HCT116 (cell line): ENCODE data around the gene GIMAP6. TPM values are rescaled to one million over a fixed set of nuclear protein-coding genes. Genes with fewer than 3 reads are reported as not detected.

Experiments used
- ATAC-seq: fragments of 200-7000 bp; cut with Tn5 transposase; 2 replicates; pipeline ENCODE4 v1.9.1; 2020; ENCODE audit warnings: mild to moderate bottlenecking, moderate library complexity
- BruUV-seq: library from RNA; stranded (reverse); fragments of 400-500 nt; replicated peaks from 2 replicates; lab custom pipeline; 2021; lab: Mats Ljungman, UMichigan
- CTCF ChIA-PET: fragments of 300-600 bp; sonication (Branson Sonifier 250); formaldehyde crosslinking; loops from one replicate; lab custom pipeline; 2021; ENCODE audit warnings: antibody characterized with exemption; lab: Charles Lee
- POLR2A ChIA-PET: fragments of 300-600, 350-600 bp; sonication (Branson Sonifier 250); formaldehyde crosslinking; loops from one replicate; lab custom pipeline; 2021; ENCODE audit warnings: antibody characterized with exemption; lab: Charles Lee
- RAD21 ChIA-PET, 2 experiments: fragments of 300-600 bp; sonication (Branson Sonifier 250); formaldehyde crosslinking; loops; one replicate each; lab custom pipeline; 2023; ENCODE audit warnings: low total read pairs in 2 of 2; ENCODE audit not compliant: uncharacterized antibody in 2 of 2, unreplicated experiment in 2 of 2, low non-redundant PET in 1 of 2; lab: Charles Lee
- DNase-seq: peaks from one replicate; pipeline ENCODE4 v3.0.0-alpha.2; 2010; ENCODE audit warnings: low read depth, low spot score
- H2AFZ ChIP-seq: fragments of 200-600 bp; shearing (Covaris generic), sonication (generic); 2 replicates; pipeline ENCODE4 v1.6.1; 2017; ENCODE audit warnings: low read depth, mixed run types, mixed read lengths, antibody characterized with exemption, low read length; ENCODE audit not compliant: poor library complexity, severe bottlenecking
- H3K27ac ChIP-seq: 2 replicates; pipeline ENCODE4 v1.5.1; 2012; ENCODE audit warnings: low read depth, low read length
- H3K27me3 ChIP-seq: fragments of 200-600 bp; sonication (generic); 2 replicates; pipeline ENCODE4 v1.6.1; 2016; ENCODE audit warnings: mixed run types, low read length, mixed read lengths; ENCODE audit not compliant: insufficient read depth
- H3K36me3 ChIP-seq, 2 experiments: fragments of 200-500 bp in 1 of 2; fragments of 200-600 bp in 1 of 2; sonication (Bioruptor generic) in 1 of 2; sonication (generic) in 1 of 2; 2 replicates each; pipeline versions ENCODE4 v1.5.1 to v1.6.1; 2014 to 2016; ENCODE audit warnings: low read length in 2 of 2, inconsistent platforms in 1 of 2, mixed read lengths in 1 of 2, mixed run types in 1 of 2; ENCODE audit not compliant: insufficient read depth in 2 of 2, control insufficient read depth in 1 of 2
- H3K4me1 ChIP-seq, 2 experiments: fragments of 200-600 bp in 1 of 2; sonication (generic) in 1 of 2; 2 replicates each; pipeline versions ENCODE4 v1.5.1 to v1.6.1; 2012 to 2017; ENCODE audit warnings: low read length in 2 of 2, inconsistent platforms in 1 of 2, mild to moderate bottlenecking in 1 of 2, mixed read lengths in 1 of 2, mixed run types in 1 of 2, moderate library complexity in 1 of 2; ENCODE audit not compliant: insufficient read depth in 2 of 2, control insufficient read depth in 1 of 2
- H3K4me2 ChIP-seq: fragments of 200-600 bp; sonication (generic); 2 replicates; pipeline ENCODE4 v1.6.1; 2017; ENCODE audit warnings: mixed run types, low read length, mixed read lengths
- H3K4me3 ChIP-seq, 2 experiments: fragments of 200-600 bp in 1 of 2; sonication (generic) in 1 of 2; replicated peaks in 1 of 2; 2 replicates each; pipeline ENCODE4 v1.5.1; 2011 to 2016; ENCODE audit warnings: low read length in 2 of 2, control low read depth in 1 of 2, low read depth in 1 of 2, mild to moderate bottlenecking in 1 of 2, mixed read lengths in 1 of 2, mixed run types in 1 of 2
- H3K79me2 ChIP-seq: fragments of 200-600 bp; sonication (generic); 2 replicates; pipeline ENCODE4 v1.6.1; 2017; ENCODE audit warnings: mild to moderate bottlenecking, mixed run types, low read length, moderate library complexity, mixed read lengths; ENCODE audit not compliant: insufficient read depth
- H3K9ac ChIP-seq: fragments of 200-600 bp; sonication (generic); 2 replicates; pipeline ENCODE4 v1.6.1; 2016; ENCODE audit warnings: low read length, mixed read lengths
- H3K9me2 ChIP-seq: fragments of 200-600 bp; sonication (generic), shearing (Covaris generic); 2 replicates; pipeline ENCODE4 v1.6.1; 2017; ENCODE audit warnings: mixed run types, mild to moderate bottlenecking, moderate library complexity; ENCODE audit not compliant: insufficient read depth
- H3K9me3 ChIP-seq, 2 experiments: fragments of 200-500 bp in 1 of 2; fragments of 200-600 bp in 1 of 2; sonication (Bioruptor generic) in 1 of 2; sonication (generic) in 1 of 2; 2 replicates each; pipeline ENCODE4 v1.6.1; 2014 to 2017; ENCODE audit warnings: low read length in 2 of 2, mixed read lengths in 2 of 2, inconsistent platforms in 1 of 2, low read depth in 1 of 2, mild to moderate bottlenecking in 1 of 2, mixed run types in 1 of 2, moderate library complexity in 1 of 2; ENCODE audit not compliant: control insufficient read depth in 1 of 2, insufficient read depth in 1 of 2
- H4K20me1 ChIP-seq: fragments of 200-600 bp; sonication (generic), shearing (Covaris generic); 2 replicates; pipeline ENCODE4 v1.6.1; 2017; ENCODE audit warnings: mixed run types, mild to moderate bottlenecking, moderate library complexity; ENCODE audit not compliant: insufficient read depth
- ATF3 ChIP-seq: IDR thresholded peaks from 2 replicates; pipeline ENCODE4 v1.6.1; 2012
- CBX3 ChIP-seq: IDR thresholded peaks from 2 replicates; pipeline ENCODE4 v1.6.1; 2012; ENCODE audit warnings: low read depth
- EGR1 ChIP-seq: IDR thresholded peaks from 2 replicates; pipeline ENCODE4 v1.6.1; 2012; ENCODE audit warnings: low read depth
- ELF1 ChIP-seq: IDR thresholded peaks from 2 replicates; pipeline ENCODE4 v1.6.1; 2012; ENCODE audit warnings: low read depth, borderline replicate concordance
- EZH2 ChIP-seq: fragments of 200-600 bp; sonication (generic); IDR thresholded peaks from 2 replicates; pipeline ENCODE4 v1.6.1; 2017; ENCODE audit warnings: antibody characterized with exemption, mixed run types
- EZH2phosphoT487 ChIP-seq: fragments of 200-600 bp; IDR thresholded peaks from 2 replicates; pipeline ENCODE4 v1.6.1; 2018; ENCODE audit warnings: antibody characterized with exemption, borderline replicate concordance
- FOSL1 ChIP-seq: IDR thresholded peaks from 2 replicates; pipeline ENCODE4 v1.6.1; 2012; ENCODE audit warnings: low read depth
- JUND ChIP-seq: IDR thresholded peaks from 2 replicates; pipeline ENCODE4 v1.6.1; 2012
- POLR2A ChIP-seq: IDR thresholded peaks from 2 replicates; pipeline ENCODE4 v1.7.0; 2011; ENCODE audit warnings: borderline replicate concordance; ENCODE audit not compliant: insufficient read depth, insufficient read length; ENCODE audit errors: extremely low read depth
- POLR2AphosphoS5 ChIP-seq: IDR thresholded peaks from 2 replicates; pipeline ENCODE4 v1.6.1; 2011; ENCODE audit warnings: mild to moderate bottlenecking, low read depth, low read length, moderate library complexity
- RAD21 ChIP-seq: IDR thresholded peaks from 2 replicates; pipeline ENCODE4 v1.6.1; 2012; ENCODE audit warnings: low read depth, mild to moderate bottlenecking
- SIN3A ChIP-seq: IDR thresholded peaks from 2 replicates; pipeline ENCODE4 v1.6.1; 2012; ENCODE audit warnings: low read depth
- SRF ChIP-seq: IDR thresholded peaks from 2 replicates; pipeline ENCODE4 v1.6.1; 2012; ENCODE audit warnings: low read depth
- TCF7L2 ChIP-seq: IDR thresholded peaks from 2 replicates; pipeline ENCODE4 v1.7.0; 2011; ENCODE audit warnings: borderline replicate concordance, inconsistent platforms; ENCODE audit not compliant: insufficient read depth, insufficient read length; ENCODE audit errors: extremely low read depth
- YY1 ChIP-seq: IDR thresholded peaks from 2 replicates; pipeline ENCODE4 v1.6.1; 2011; ENCODE audit warnings: low read length, low read depth, moderate library complexity, mild to moderate bottlenecking; ENCODE audit not compliant: insufficient replicate concordance; ENCODE audit errors: extremely low read depth
- ZFX ChIP-seq: fragments of 450-650 bp; IDR thresholded peaks from 2 replicates; pipeline ENCODE4 v1.6.1; 2017
- ZNF274 ChIP-seq: fragments of 200-500 bp; sonication (Bioruptor generic); IDR thresholded peaks from 2 replicates; pipeline ENCODE4 v1.6.1; 2014; ENCODE audit warnings: mild to moderate bottlenecking, low read depth, low read length, inconsistent platforms
- intact Hi-C: fragments of 100-400 bp; cut with micrococcal nuclease; formaldehyde crosslinking; loops from 2 replicates; pipeline ENCODE4 v1.10.0; 2022
- total RNA-seq: library from RNA; stranded (reverse); gene quantifications from one replicate; pipeline ENCODE4 v1.2.1, GENCODE V29; 2021; ENCODE audit not compliant: unreplicated experiment
- TF ChIP-seq, protein P1 (sequence below), 3 experiments: fragments of 200-600 bp in 1 of 3; sonication (generic) in 1 of 3; IDR thresholded peaks in 2 of 3; conservative IDR thresholded peaks in 1 of 3; 2 replicates each; pipeline ENCODE4 v1.5.1; 2012 to 2017; ENCODE audit warnings: low read depth in 2 of 3, low read length in 2 of 3, antibody characterized with exemption in 1 of 3, borderline replicate concordance in 1 of 3, control low read depth in 1 of 3, mild to moderate bottlenecking in 1 of 3, mixed read lengths in 1 of 3, mixed run types in 1 of 3, moderate library complexity in 1 of 3; ENCODE audit not compliant: insufficient read depth in 1 of 3
- TF ChIP-seq, protein P2 (sequence below): IDR thresholded peaks from 2 replicates; pipeline ENCODE4 v1.6.1; 2012

The GIMAP6 gene
- total RNA-seq, 1 experiment from 2014 or later, result 0.12 TPM

- Histone ChIP-seq H3K36me3 (no peaks in the 10 kb centered on the region), H3K27ac (no peak overlapping the region), H3K4me1 (no peaks in the 10 kb centered on the region), H3K9me2 (no peaks in the 10 kb centered on the region), H2AFZ (no peak overlapping the region), H3K9me3 (no peaks in the 10 kb centered on the region), H4K20me1 (no peaks in the 10 kb centered on the region), H3K4me3 (no peak overlapping the region), H3K4me2 (no peak overlapping the region), H3K9ac (no peak overlapping the region), H3K79me2 (no peaks in the 10 kb centered on the region), H3K27me3 (peaks cover 40% of the 10 kb centered on the region)
- CTCF ChIA-PET, result no interaction called here
- intact Hi-C loops, result no loop called here
- POLR2A ChIA-PET, result no interaction called here
- RAD21 ChIA-PET, result no interaction called here
- ATAC-seq, result no peak
- no peak for TF ChIP-seq TCF7L2
- no peak for TF ChIP-seq ELF1
- no peak for TF ChIP-seq ZNF274
- TF ChIP-seq ZFX, result no peak
- TF ChIP-seq EZH2, result no peak
- TF ChIP-seq FOSL1, result no peak
- TF ChIP-seq POLR2A, result no peak
- TF ChIP-seq EGR1, result no peak
- TF ChIP-seq, protein P1, sequence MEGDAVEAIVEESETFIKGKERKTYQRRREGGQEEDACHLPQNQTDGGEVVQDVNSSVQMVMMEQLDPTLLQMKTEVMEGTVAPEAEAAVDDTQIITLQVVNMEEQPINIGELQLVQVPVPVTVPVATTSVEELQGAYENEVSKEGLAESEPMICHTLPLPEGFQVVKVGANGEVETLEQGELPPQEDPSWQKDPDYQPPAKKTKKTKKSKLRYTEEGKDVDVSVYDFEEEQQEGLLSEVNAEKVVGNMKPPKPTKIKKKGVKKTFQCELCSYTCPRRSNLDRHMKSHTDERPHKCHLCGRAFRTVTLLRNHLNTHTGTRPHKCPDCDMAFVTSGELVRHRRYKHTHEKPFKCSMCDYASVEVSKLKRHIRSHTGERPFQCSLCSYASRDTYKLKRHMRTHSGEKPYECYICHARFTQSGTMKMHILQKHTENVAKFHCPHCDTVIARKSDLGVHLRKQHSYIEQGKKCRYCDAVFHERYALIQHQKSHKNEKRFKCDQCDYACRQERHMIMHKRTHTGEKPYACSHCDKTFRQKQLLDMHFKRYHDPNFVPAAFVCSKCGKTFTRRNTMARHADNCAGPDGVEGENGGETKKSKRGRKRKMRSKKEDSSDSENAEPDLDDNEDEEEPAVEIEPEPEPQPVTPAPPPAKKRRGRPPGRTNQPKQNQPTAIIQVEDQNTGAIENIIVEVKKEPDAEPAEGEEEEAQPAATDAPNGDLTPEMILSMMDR (IDR thresholded peaks at IDR 0.05 in 2 of 3, conservative IDR thresholded peaks at IDR 0.05 in 1 of 3; ENCODE audit: borderline replicate concordance in 1 of 3, insufficient read depth in 1 of 3, low read depth in 2 of 3, low read length in 2 of 3), result no peak
- TF ChIP-seq POLR2AphosphoS5, result no peak
- no peak for TF ChIP-seq EZH2phosphoT487
- TF ChIP-seq SIN3A, result no peak
- no peak for TF ChIP-seq JUND
- TF ChIP-seq, protein P2, sequence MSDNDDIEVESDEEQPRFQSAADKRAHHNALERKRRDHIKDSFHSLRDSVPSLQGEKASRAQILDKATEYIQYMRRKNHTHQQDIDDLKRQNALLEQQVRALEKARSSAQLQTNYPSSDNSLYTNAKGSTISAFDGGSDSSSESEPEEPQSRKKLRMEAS, result no peak
- no peak for TF ChIP-seq SRF
- no peak for TF ChIP-seq RAD21
- TF ChIP-seq YY1, result no peak
- no peak for TF ChIP-seq ATF3
- TF ChIP-seq CBX3, result no peak
- BruUV-seq, result no TSS peak
- DNase-seq, result no peak
These were observed 11.4 kb downstream of the GIMAP6 start for GRCh38 chr7:150620617-150621371.
